GM19324 (cell line): ENCODE data around the gene ARHGAP23.
"Not testable (repeated sequence)": the region's sequence is repeated elsewhere in the genome, so short reads cannot be mapped to it uniquely, and the experiment has no call there.

Source experiments
- ATAC-seq: cut with Tn5 transposase; IDR thresholded peaks from one replicate; pipeline ENCODE4 v1.9.1; 2021; ENCODE audit warnings: mild to moderate bottlenecking, moderate library complexity; ENCODE audit not compliant: unreplicated experiment, low FRiP score

Gene ARHGAP23

DNA sequence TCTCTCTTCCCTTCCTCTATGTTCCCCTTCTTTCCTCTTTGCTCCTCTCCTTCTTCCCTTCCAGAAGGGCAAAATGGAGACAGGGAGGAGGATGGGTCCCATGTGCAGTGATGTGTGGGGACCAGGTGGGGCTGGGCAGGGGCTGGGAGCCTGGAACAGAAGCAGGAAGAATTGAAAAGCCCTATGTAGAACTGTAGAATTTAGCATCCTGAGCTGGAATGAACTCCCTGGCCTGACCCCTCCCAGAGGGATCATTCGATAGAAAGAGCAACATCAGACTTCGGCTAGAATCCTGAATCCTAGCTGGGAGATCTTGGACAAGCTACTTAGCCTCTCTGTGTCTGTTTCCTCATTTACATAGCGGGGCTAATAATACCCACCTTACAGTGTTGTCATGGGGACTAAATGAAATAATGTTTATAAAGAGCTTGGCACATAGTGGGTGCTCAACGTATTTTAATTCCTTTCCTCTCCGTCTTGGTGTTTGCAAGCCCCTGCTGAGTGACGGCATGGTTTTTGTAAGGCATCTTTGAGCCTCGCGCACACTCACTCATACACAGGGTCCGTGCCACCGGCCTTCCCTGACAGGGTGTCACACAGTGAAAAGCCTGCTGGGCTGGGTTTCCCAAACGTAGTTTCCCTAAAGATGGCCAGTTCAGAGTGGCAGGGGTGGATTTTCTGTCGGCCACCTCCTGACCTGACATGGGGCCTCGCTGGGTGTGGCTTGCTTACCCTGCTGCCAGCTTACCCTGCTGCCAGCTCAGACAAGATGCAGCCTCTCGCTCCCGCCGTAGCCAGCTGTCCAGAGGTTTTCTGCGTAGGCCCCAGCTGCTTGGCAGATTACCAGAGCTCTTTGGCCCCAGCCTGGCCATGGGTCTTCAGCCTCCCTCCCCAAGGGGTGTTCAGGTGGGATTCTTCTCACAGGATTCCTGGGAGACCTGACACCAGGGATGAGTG is 6.1 kb upstream of the ARHGAP23 start:
- no peak for ATAC-seq

DNA sequence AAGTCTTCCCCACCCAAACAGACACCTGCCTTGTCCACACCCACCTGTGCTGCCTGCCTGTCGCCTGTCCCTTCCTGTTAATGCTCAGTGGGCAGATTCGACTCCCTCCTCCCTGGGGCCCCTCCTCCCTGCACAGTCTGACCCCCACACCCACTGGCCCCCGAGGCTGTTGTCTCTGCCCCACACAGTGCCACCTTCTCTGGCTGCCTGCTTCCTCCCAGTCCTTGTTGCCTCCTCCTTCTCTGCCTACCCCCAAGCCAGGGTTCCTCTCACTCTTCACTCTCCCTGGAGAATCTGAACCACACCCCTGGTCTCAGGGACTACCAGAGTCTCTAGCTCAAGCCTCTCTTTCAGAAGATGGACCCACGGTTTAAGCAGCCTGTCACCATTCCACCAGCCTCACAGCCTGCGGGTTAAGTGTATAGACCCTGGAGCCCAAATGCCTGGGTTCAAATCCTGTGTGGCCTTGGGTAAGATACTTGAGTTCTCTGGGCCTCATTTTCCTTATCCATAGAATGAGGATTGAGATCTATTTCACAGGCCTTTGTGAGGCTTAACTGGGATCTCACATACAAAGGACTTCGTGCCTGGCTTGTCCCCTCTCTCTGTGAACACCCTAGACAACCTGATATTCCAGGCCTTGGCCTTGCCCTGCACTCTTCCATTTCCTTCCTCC is 3.8 kb upstream of the ARHGAP23 start:
- ATAC-seq: no peak

- ATAC-seq: no peak
Measured at GRCh38 chr17:38425031-38425430, 3.2 kb upstream of the ARHGAP23 start.

DNA sequence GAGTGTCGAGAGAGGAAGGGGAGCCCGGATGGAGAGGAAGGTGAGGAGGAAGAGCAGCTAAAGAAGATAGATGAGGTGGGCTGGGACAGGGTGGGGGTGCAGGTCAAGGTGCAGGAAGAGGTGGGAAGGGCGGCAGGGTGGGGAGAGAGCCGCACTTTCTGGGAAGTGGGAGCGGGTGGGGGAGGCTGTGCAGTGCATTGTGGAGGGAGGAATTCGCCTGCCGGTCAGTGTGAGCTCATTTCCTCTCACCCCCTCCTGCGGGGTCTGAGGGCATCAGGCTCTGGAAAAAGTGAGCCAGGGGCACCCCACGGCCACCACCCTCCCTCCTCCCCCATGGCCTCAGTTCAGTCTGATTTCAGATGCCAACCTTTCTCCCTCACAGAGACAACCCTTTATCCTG is 2.5 kb upstream of the ARHGAP23 start:
- ATAC-seq: no peak

GRCh38 chr17:38426441-38426840 is 1.8 kb upstream of the ARHGAP23 start:
- ATAC-seq: no peak

GRCh38 chr17:38427160-38427949 is 909 bp upstream of the ARHGAP23 start:
- ATAC-seq: no peak

- ATAC-seq: no peak
Measured at GRCh38 chr17:38428643-38429371, 543 bp downstream of the ARHGAP23 start.

DNA sequence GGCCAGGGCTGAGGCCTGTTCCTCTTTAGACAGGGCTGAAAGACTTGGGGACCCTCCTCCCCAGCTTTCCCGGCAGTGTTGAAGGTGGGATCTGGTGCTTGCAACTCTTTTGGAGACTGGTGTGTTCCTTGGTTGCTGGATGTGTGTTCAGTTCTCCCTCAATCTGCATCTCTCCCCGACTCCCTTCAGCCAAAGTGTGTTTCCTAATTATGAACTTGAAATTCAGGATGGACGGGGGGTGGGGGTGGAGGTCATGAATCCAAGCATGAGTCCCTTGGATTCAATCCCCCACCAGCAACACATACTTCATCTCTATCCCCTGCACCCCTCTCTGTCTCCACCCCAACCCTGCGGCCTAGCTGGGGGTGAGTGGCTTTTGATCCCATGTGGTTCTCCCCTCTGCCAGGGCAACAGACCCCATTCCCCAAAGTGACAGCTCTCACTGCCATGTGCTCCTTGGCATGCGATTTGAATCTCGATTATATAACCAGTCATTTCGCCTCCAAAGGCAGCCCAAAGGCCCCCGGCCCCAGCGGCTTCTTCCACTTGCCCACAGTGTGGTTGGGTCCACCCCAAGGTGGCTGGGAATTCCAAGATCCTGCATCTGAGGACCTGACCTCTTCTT is 1.3 kb downstream of the ARHGAP23 start:
- ATAC-seq: no peak

DNA sequence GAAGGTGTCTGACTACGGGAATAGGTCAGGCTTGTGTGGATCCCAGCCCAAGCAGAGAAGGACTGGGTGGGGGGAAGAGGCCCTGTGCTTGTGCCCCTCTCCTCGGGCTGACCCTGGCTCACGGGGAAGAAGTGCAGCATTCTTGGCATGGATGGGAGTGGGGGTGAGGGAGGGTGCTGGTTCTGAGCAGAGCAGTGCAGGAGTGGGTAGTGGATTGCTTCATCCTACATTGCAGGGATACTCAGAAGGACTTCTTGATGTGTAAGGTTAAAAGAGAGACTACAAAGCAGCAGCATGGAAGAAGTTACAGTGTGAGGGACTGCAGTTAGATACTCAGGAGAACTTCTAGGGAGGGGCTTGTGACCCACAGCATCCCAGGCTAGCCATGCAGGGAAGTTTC is 2.1 kb downstream of the ARHGAP23 start:
- no peak for ATAC-seq

DNA sequence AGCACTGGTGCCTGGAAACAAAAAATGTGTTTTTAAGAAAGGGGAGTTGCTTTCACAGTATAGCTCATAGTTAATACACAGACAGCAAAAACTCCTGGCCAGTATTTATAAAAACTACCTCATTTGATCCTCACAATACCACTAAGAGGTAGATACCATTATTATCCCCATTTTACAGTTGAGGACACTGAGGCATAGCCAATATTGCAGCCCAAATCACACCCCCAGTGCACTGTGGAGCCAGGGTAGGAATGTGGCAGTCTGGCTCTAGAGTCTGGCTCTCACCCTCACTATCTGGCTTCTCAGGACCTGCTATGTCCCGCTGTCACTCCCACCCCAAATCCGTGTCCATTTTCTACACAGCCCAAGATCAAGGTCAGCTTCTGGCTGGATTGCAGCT is 2.6 kb downstream of the ARHGAP23 start:
- ATAC-seq: no peak

- ATAC-seq: no peak
Measured at GRCh38 chr17:38431346-38432145, 3.3 kb downstream of the ARHGAP23 start.

- ATAC-seq: no peak
Measured at GRCh38 chr17:38434178-38434665, 6.0 kb downstream of the ARHGAP23 start.

DNA sequence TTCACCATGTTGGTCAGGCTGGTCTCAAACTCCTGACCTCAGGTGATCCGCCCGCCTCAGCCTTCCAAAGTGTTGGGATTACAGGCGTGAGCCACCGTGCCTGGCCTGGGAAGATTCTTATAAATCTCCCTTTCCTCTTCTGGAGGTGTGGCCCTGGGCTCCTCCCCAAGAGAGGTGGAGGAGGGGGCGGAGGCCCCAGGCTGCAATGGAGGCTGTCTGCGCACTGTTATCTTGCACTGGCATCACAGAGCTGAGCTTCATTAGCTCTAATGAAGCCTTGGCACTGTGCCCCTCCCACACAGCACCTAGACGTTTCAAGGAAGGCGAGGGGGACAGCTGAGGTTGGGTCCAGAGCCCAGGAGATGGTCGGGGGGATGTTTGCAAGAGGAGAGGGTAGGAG is 7.5 kb downstream of the ARHGAP23 start:
- ATAC-seq: no peak

DNA sequence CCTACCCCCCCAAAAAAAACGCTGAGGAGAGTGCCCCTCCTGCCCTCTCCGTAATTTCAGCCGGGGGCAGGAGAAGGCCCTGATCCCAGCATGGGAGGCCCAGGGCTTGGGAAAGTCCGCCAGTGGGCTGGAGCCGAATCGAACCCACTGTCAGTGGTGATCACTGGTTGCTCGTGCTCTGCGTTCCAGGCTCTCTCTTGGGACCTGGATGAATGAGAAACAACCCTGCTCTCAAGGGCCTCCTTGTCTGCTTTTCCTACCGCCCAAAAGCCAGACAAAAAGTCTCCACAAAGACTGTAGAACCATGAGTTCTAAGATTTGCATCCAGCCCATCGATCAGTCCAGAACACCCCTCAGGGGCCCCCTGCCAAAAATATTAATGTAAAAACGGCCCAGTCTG is 8.1 kb downstream of the ARHGAP23 start:
- no peak for ATAC-seq

DNA sequence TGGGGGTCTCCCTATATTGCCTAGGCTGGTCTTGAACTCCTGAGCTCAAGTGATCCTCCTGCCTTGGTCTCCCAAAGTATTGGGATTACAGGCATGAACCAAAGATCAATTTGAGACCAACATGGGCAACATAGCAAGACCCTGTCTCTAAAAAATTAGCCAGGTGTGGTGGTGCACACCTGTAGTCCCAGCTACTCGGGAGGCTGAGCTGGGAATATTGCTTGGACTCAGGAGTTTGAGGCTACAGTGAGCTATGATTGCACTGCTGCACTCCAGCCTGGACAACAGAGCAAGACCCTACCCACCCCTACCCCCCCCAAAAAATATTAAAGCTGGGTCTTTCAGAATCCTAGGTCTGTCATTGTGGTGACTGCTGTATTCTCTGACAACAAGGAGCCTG is 9.0 kb downstream of the ARHGAP23 start:
- ATAC-seq: not testable (repeated sequence)

DNA sequence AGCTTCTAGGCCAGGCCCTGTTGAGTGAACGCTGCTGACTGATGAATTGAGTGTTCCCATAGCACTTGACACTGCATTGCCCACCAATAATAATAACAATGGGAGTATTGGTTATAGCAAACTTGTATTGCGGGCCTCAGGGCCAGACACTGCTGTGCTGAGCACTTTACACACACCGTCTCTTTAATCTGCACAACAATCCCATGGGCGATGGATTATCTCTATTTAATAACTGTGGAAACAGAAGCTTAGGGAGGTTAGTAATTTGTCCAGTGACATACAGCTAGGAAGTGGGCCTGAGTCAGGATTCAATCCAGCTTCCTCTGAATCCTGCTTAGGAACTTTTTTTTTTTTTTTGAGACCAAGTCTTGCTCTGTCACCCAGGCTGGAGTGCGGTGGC is 11.2 kb downstream of the ARHGAP23 start:
- ATAC-seq: no peak

DNA sequence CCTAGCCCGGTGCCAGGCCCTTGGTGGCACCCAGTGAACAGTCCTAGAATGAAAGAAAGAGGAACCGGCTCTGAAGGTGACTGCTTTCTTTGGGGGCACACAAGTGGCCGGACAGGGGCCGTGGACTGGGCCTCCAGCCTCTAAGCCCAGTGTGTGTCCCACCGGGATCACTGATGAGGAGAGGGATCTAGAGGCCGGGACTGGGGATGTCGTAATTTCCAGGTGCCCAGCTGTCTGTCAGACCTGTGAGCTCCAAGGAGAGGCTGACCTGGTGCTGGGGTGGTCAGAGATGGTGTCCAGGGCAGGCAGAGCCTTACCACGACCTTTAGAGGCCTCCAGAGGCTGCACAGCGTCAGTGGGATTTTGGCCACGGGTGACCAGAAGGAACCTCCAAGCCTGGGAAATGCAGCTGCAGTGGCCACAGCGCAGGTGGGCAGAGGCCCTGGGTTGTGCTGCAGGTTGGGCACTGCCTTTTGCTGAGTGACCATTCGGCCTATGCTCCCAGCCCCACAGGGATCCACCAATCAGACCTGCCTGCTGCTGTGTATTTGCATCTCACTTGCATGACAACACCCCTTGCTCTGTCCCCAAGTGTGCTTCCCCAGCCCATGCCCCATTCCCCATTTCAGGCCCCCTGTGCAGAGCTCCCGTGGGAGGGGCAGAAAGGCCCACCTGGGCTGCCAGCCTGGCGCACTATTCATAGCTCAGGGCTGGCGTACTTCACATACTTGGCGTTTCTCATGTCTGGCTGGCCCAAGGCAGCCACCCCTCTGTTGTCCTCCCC is 12.5 kb downstream of the ARHGAP23 start:
- ATAC-seq: no peak

- no peak for ATAC-seq
Measured at GRCh38 chr17:38441429-38442061, 13.3 kb downstream of the ARHGAP23 start.
